Common myeloid progenitor, CD34-positive (primary cell): ENCODE measurements around the gene RNF212.

ENCODE experiments used
- CTCF ChIA-PET: fragments of 350-600 bp; sonication (Branson Sonifier 250); formaldehyde crosslinking; loops from one replicate; lab custom pipeline; 2021; ENCODE audit warnings: antibody characterized with exemption; lab: Charles Lee
- POLR2A ChIA-PET: fragments of 350-600 bp; sonication (Branson Sonifier 250); formaldehyde crosslinking; loops from one replicate; lab custom pipeline; 2021; ENCODE audit warnings: antibody characterized with exemption; lab: Charles Lee
- DNase-seq, 3 donors: peaks; one replicate each; pipeline versions ENCODE4 v3.0.0 to v3.0.0-alpha.2; 2013
- H3K27ac ChIP-seq, 2 experiments: 1 replicate in 1 of 2; 2 replicates in 1 of 2; pipeline ENCODE4 v1.7.0; 2013; ENCODE audit warnings: inconsistent platforms in 2 of 2, low read length in 2 of 2, mild to moderate bottlenecking in 2 of 2, low read depth in 1 of 2, moderate library complexity in 1 of 2; ENCODE audit not compliant: severe bottlenecking in 2 of 2, insufficient read depth in 1 of 2, poor library complexity in 1 of 2
- H3K27me3 ChIP-seq, 5 experiments: replicated peaks in 2 of 5; 1 replicate in 3 of 5; 2 replicates in 2 of 5; pipeline versions ENCODE4 v1.6.1 to v1.7.0; 2013; ENCODE audit warnings: low read length in 4 of 5, mild to moderate bottlenecking in 2 of 5, moderate library complexity in 2 of 5, inconsistent platforms in 1 of 5; ENCODE audit not compliant: insufficient read depth in 5 of 5, control insufficient read depth in 4 of 5
- H3K36me3 ChIP-seq, 4 experiments: 1 replicate in 2 of 4; 2 replicates in 2 of 4; pipeline versions ENCODE4 v1.6.1 to v1.7.0; 2013; ENCODE audit warnings: low read length in 3 of 4, control low read depth in 1 of 4, mild to moderate bottlenecking in 1 of 4; ENCODE audit not compliant: control insufficient read depth in 4 of 4, insufficient read depth in 4 of 4
- H3K4me1 ChIP-seq, 4 experiments: 1 replicate in 3 of 4; 2 replicates in 1 of 4; pipeline versions ENCODE4 v1.6.1 to v1.7.1; 2013; ENCODE audit warnings: low read length in 3 of 4, mild to moderate bottlenecking in 3 of 4, control low read depth in 1 of 4, inconsistent platforms in 1 of 4, moderate library complexity in 1 of 4; ENCODE audit not compliant: control insufficient read depth in 4 of 4, insufficient read depth in 4 of 4; ENCODE audit errors: control extremely low read depth in 1 of 4
- H3K4me3 ChIP-seq, 7 experiments: 1 replicate in 4 of 7; 2 replicates in 3 of 7; pipeline versions ENCODE4 v1.5.1 to v1.7.0; 2013; ENCODE audit warnings: mild to moderate bottlenecking in 7 of 7, low read length in 6 of 7, moderate library complexity in 6 of 7, inconsistent platforms in 2 of 7, low read depth in 2 of 7, control low read depth in 1 of 7; ENCODE audit not compliant: insufficient read depth in 4 of 7, control insufficient read depth in 1 of 7; ENCODE audit errors: extremely low read depth in 1 of 7
- H3K9me3 ChIP-seq, 5 experiments: 1 replicate in 4 of 5; 2 replicates in 1 of 5; pipeline versions ENCODE4 v1.6.1 to v1.7.1; 2013; ENCODE audit warnings: low read length in 4 of 5, mild to moderate bottlenecking in 2 of 5, inconsistent platforms in 1 of 5, low read depth in 1 of 5, moderate library complexity in 1 of 5; ENCODE audit not compliant: control insufficient read depth in 4 of 5, insufficient read depth in 2 of 5; ENCODE audit errors: control extremely low read depth in 1 of 5
- WGBS: methylation state at CpG from one replicate; pipeline ENCODE4 v1.1.5; 2013; ENCODE audit not compliant: insufficient coverage; 5-methylcytosine and 5-hydroxymethylcytosine counted together

RNF212 gene

DNA sequence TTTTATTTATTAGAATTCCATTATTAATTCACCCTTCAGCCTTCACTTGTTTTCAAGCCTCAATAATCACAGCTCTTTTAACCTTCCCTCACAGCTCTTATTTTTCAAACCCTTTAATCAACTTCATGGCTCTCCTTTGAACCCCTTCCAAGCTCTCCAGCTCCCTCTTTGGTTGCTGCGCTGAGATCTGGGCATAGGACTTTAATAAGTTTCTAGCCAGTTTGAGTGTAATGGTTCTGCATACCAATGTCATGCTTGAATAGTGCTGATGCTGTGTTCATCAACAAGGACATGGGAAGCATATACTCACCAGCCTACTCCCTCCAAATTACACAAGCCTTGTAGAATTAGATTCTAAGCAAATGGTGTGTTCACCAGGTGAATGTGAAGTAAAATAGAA is 3.5 kb upstream of the RNF212 start:
- no peaks in the 10 kb centered on the region for H3K4me1 ChIP-seq
- no peaks in the 10 kb centered on the region for H3K36me3 ChIP-seq
- no peaks in the 10 kb centered on the region for H3K9me3 ChIP-seq
- DNase-seq, result no peak
- ChIA-PET CTCF (interaction anchor here (0.8 to 1.2 kb wide), 4 partner anchors 11 to 15 kb away, joined by 3 read pairs; no protein-coding TSS in a partner anchor), POLR2A (interaction anchor here (1.1 kb wide), 1 partner anchor 107 kb away, joined by 3 read pairs; no protein-coding TSS in a partner anchor)
- no peak overlapping the region for H3K27ac ChIP-seq
- WGBS, result no CpG with 5 or more reads among the region's 1 CpG
- H3K27me3 ChIP-seq, result peaks cover 11 to 37% (median 16%) of the 10 kb centered on the region in 5 experiments
- no peak overlapping the region for H3K4me3 ChIP-seq

DNA sequence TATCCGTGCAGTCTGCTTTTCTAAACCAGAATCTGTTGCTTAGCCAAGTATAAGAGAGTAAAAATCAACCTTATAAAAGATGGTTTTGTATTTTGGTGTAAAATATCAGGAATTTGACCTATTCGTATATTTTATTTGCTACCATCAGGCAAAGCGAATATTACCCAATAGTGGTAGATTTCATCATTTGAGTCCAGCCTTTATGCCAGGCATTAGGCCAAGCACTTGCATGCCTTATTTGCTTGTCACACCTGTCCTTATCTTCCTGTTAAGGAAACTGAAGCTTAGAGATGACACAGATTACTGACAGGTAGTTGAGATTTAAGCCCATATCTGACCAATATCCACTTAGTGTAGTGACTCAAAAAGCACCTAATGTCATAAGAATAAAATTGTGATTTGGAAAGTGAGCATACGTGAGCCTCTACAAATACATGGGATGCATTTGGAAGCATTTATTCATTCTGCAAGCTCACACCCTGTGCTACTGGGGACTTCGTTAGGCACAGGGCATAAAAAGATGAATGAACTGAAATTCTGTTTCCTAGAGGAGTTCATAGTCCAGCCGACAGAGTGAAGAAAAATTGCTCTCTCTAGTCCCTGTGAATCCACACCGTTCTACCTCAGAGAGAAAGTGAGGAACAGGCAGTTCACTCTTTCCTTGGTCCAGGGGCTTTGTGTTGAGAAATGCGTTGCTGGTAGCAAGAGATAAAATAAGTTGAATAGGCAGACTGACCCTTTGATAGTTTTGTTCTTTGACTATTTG is 2.3 kb upstream of the RNF212 start:
- Histone ChIP-seq H3K4me3 (no peak overlapping the region), H3K27ac (no peak overlapping the region), H3K27me3 (peaks cover 11 to 48% (median 15%) of the 10 kb centered on the region in 5 experiments), H3K9me3 (no peaks in the 10 kb centered on the region), H3K4me1 (no peaks in the 10 kb centered on the region), H3K36me3 (no peaks in the 10 kb centered on the region)
- ChIA-PET CTCF (interaction anchor here (0.9 to 1.9 kb wide), 5 partner anchors 10 to 43 kb away, joined by 3 to 9 read pairs (median 3); no protein-coding TSS in a partner anchor), POLR2A (no interaction called here)
- WGBS, result 76% methylated on average over 5 of the region's 8 CpGs
- no peak for DNase-seq

DNA sequence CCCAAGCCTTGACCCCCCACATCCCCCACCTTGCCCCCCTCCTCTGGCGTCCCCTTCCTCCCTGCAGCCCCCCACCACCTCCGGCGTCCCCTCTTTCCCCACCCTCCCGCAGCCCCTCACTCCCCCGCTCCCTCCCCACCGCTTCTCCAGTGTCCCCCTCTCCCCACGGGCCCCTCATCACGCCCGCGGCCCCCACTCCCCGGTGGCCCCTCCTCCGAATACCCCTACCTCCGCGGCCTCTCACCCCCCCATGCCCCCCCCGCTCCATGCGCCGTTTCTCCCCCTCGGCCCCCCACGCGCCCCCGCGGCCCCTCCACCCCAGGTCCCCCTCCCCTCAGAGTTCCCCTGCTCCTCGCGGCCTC is 562 bp downstream of the RNF212 start:
- POLR2A ChIA-PET, result no interaction called here

DNA sequence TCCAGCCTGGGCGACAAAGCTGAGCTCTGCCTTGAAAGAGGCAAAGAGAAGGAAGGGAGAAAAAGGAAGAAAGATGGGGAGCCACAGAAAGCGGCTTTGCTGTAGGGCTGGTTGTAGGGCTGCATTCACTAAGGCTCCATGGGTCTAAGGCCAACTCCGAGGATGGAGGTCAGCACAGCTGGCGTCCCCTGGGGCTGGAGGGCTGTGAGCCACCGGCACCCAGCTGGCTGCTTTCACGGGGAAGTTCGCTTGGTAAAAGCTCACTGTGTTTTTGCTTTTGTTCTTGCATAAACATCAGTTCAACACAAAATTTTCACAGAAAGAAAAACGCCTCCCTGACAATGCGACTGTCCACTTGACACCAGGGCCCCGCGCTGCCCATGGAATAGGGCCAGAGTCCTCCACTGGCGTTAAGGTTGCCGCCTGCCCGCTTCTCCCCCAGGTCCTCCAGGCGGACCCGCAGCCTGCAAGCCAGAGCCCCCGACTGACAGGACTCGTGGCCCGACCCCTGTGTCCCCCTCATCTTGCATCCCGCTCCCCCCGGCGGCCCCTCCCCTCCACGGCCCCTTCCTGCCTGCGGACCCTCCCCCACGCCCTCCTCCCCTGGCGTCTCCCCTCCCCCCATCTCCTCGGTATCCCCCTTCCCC is 1.1 kb downstream of the RNF212 start:
- 83% methylated on average over 18 of the region's 27 CpGs for WGBS
- CTCF ChIA-PET, result no interaction called here
- Histone ChIP-seq H3K9me3 (no peaks in the 10 kb centered on the region), H3K4me1 (no peaks in the 10 kb centered on the region), H3K27me3 (peaks cover 4 to 60% (median 15%) of the 10 kb centered on the region in 5 experiments), H3K27ac (no peak overlapping the region), H3K36me3 (no peaks in the 10 kb centered on the region), H3K4me3 (no peak overlapping the region)
- DNase-seq, result no peak
- POLR2A ChIA-PET, result no interaction called here

More for the DNA sequence above, 562 bp downstream of the RNF212 start:
- Histone ChIP-seq H3K4me3 (no peak overlapping the region), H3K4me1 (no peaks in the 10 kb centered on the region), H3K9me3 (no peaks in the 10 kb centered on the region), H3K27ac (no peak overlapping the region), H3K27me3 (peaks cover 8 to 63% (median 15%) of the 10 kb centered on the region in 5 experiments), H3K36me3 (no peaks in the 10 kb centered on the region)
- CTCF ChIA-PET, result no interaction called here
- WGBS, result no CpG with 5 or more reads among the region's 24 CpGs
- DNase-seq, result no peak

DNA sequence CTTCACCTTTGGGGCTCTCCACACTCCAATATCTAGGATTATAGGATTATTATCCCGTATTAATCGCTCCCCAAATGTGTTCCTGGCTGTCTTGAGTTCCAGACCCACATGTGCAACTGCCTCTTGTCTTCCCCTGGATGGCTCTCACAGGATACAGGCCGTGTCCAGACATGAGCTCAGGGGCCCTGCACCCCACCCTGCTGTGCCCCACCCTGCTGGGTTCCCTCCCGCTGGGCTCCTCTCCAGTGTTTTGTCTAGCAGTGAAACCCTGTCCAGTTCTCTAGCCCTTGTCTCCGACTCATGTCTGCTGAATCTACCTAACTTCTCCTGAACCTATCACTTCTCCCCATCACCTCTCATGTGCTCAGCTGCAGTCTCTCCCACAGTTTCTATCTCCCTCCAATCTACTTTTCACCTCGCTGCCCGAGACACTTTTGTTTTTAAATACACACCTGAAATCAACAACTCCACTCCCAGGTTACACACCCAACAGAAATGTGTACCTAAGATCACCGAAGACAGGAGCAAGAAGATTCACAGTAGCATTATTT is 2.0 kb downstream of the RNF212 start:
- Histone ChIP-seq H3K4me1 (no peaks in the 10 kb centered on the region), H3K27ac (no peak overlapping the region), H3K4me3 (no peak overlapping the region), H3K36me3 (no peaks in the 10 kb centered on the region), H3K27me3 (peaks cover 2 to 54% (median 15%) of the 10 kb centered on the region in 5 experiments), H3K9me3 (no peaks in the 10 kb centered on the region)
- ChIA-PET CTCF (no interaction called here), POLR2A (no interaction called here)
- WGBS, result 79% methylated on average over 8 of the region's 8 CpGs
- no peak for DNase-seq

DNA sequence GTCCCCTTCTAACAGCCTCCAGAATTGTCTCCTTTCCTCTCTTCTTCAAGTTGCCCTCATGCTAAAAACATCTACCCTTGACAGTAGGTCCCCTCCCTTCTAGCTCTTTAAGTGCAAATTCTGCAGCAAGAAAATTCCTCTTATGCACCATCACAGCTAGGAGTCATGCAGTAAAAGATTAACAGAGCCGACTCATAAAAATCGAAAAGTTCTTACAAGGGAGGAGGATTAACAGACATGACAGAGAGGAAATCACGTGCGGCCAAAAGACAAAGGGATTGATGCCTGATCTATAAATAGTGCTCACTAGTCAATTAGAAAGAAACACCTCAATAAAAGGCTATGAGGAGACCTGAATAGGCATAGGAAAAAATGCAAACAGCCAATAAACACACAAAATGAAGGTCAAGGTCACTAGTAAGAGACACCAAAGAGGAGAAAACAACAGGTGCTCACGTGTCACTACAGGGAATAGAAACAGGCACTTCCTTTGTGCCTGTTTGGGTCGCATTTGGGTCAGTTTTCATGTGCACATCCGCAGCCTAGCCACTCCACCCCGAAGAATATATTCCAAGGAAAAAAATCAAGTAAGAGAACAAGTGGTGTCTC is 3.4 kb downstream of the RNF212 start:
- DNase-seq, result no peak
- WGBS, result 97% methylated on average over 5 of the region's 8 CpGs

More for the DNA sequence above, 3.4 kb downstream of the RNF212 start:
- Histone ChIP-seq H3K9me3 (no peaks in the 10 kb centered on the region), H3K27me3 (peaks cover 0 to 47% (median 6%) of the 10 kb centered on the region in 5 experiments), H3K27ac (no peak overlapping the region), H3K4me3 (no peak overlapping the region), H3K4me1 (no peaks in the 10 kb centered on the region), H3K36me3 (no peaks in the 10 kb centered on the region)
- ChIA-PET CTCF (no interaction called here), POLR2A (no interaction called here)
